Activated CD4-positive, CD25-positive, alpha-beta regulatory T cell treated with anti-CD3 and anti-CD28 coated beads, Interleukin-2, amount 50 U/mL, for 72 hours (primary cell): Measurements from ENCODE around the gene OR4B1.
"Not testable (repeated sequence)": the region's sequence is repeated elsewhere in the genome, so short reads cannot be mapped to it uniquely, and the experiment has no call there.

Experiments used
- DNase-seq: peaks from one replicate; pipeline ENCODE4 v3.0.0; 2021

The OR4B1 gene, protein sequence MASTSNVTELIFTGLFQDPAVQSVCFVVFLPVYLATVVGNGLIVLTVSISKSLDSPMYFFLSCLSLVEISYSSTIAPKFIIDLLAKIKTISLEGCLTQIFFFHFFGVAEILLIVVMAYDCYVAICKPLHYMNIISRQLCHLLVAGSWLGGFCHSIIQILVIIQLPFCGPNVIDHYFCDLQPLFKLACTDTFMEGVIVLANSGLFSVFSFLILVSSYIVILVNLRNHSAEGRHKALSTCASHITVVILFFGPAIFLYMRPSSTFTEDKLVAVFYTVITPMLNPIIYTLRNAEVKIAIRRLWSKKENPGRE

DNA sequence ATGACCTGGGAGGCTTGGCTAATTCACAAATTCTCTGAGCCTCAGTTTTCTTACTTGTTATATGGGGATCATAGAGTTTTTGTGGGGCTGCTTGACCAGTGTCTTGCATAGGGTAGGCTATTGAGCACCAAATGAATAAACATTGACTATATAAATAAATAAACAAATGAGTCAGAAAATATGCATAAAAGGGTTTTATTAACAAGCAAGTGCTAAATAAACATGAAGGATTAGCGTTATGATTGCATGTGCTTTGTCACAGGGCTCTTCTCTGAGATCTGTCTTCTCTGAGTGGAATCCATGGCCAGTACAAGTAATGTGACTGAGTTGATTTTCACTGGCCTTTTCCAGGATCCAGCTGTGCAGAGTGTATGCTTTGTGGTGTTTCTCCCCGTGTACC lies at the start of gene OR4B1:
TSS of gene OR4B1 (plus strand) at position 301 of the 400 bp plus-strand sequence. CDS start at position 301, 0 bp downstream.
- no peak for DNase-seq

DNA sequence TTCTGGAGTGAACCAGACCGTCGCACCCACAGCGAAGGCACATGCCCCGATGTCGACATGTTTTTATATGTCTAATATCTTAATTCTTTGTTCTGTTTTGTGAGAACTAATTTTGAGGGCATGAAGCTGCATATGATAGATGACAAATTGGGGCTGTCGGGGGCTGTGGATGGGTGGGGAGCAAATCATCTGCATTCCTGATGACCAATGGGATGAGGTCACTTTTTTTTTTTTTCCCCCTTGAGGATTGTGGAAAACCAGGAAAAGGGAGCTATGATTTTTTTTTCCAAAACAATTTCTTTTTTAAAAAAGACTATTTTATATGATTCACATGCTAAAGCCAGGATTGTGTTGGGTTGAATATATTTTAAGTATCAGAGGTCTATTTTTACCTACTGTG lies 49.2 kb upstream of the OR4B1 start:
- DNase-seq = no peak

DNA sequence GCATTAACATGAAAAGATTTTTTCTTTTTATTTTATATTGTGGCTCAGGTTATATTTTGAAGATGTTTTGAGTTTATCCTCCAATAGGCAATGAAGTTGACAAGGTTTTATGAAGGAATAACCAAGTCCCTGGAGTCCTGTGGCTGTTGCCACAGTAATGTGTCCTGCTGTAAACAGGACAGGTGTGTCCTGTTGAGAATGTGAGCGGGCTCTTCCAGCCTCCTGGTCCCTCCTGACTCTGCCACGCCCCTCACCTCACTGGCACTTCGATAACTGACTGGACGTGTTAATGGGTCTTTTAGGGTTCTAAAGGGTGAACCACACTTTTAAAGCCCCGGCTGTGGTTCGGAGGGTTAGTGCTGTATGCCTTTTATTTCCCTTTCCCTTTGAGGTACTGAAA lies 47.8 kb upstream of the OR4B1 start:
- DNase-seq = no peak

DNA sequence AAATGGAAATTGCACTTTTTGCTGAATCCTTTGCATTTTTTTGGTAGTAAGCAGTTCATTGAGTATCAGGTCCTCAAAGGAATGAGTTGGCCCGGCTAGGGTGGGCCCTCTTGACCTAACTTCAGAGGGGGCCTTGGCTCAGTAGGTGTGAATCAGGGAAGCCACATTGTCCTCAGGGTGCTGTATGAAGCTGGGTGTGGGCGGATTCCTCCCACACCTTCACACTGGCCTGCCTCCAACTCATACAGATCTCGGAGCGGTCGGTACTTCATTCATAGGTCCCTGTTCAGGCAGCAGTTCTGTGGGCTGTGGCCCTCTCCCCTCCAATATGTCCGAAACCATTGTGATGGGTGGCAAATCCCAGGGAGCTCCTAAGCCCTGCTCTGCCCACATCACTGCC lies 47.4 kb upstream of the OR4B1 start:
- no peak for DNase-seq

DNA sequence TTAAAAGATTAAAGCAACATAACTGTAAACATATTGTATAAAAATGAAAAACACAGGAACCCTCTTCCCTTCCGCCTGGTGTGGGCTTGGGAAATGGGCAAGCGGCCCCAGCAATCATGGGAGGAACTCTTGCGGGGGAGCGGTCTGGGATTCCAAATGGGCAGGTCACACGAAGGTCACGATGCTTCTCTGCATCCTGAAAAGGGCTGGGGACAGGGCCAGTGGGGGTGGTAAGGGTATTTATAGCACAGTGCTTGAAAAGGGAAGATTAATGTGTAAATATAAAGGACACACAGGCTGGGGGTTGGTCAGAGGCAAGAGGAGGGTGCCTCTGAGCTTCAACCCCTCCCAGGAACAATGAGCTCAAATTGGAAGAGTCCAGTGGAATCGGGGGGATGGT lies 46.9 kb upstream of the OR4B1 start:
- DNase-seq = no peak

DNA sequence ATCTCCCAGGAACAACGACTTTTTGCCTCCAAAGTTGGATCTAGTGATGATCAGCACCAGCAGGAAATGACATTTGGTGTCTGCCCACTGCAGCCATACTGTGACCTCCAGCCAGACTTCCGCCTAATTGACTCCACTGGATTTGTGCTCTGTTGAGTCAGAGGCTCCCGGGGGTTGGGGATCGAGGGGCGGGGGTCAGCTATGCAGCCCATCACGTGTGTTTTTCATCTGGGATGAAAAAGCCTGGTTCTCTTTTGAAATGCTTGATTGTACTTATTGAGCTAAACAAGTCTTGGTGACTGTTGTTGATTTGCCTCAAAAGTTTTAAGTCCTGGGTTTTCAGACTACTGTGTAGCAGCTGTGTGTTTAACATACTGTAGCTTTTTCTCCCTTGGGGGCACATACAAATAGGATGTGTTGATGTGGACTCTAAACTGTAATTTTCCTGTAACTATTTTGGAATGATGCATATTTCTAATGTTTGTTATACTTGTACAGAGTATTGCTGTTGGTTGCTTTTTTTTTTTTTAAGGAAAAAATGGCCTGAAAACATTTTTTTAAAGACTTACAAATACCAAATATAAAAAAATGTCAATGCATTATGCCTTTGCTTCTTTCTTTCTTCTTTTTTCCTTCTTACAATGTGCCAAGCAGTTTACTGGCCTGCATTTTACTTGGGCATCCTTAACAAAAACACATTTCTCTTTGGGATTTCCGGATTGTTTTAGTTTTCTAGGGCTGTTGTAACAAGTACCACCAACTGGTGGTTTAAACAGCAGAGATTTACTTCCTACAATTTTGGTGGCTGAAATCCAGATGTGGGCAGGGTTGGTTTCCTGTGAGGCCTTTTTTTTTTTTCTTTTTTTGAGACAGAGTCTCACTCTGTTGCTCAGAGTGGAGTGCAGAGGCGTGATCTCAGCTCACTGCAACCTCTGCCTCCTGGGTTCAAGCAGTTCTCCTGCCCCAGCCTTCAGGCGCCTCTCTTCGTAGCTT lies 46.1 kb upstream of the OR4B1 start:
- DNase-seq = no peak

DNA sequence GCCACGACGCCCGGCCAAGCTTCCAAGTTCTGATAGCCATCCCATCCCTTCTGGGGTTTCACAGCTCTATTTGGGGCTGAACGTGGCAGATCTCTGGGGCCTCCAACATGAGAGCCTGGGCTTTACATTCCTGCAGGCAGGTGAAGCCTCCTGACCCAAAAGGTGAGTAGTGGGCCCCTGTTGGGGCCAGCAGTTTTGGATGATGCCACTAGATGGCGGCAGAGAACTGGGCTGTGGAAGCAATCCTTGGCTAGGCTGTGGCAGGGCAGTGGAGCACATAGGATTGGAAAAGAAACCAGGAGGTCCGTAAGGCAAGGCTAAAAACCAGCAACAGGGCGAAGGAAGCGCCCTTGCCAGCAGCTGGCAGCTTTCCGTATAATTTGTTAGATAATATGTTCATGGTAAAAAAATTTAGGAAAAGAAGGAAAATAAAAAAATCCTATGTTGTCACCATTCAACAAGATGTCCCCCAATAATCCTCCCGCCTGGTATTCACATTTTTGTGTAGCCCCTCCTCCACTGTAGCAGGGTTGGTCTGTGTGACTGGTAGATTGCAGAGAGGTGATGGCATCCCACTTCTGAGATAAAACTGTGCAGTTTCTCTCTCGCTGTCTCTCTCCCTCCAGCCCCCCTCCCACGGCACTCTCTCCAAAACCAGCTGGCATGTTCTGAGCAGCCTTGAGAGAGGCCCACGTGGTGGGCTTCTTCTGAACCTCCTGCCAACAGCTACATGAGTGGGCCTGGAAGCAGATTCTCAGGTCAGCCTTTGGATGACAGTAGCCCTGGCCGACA lies 43.6 kb upstream of the OR4B1 start:
- peak; percentile 67 for DNase-seq

DNA sequence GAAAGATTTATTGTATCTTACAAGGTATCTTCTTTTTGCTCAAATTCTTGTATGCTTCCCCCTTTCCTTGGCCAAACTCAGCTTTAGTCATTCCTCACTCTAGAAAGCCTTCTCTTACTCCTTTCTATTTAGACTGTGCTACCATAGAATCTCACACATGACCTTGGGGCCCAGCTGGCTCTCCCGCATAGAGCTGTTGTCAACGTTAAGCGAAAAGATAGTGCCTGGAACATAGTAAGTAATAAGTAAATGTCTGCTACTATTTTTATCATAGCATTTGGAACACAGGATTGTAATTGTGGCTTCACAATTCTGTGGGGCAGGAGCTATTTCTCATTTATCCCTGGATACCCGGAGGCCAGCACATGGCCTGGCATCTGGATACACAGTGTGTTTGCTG lies 38.9 kb upstream of the OR4B1 start:
- no peak for DNase-seq

DNA sequence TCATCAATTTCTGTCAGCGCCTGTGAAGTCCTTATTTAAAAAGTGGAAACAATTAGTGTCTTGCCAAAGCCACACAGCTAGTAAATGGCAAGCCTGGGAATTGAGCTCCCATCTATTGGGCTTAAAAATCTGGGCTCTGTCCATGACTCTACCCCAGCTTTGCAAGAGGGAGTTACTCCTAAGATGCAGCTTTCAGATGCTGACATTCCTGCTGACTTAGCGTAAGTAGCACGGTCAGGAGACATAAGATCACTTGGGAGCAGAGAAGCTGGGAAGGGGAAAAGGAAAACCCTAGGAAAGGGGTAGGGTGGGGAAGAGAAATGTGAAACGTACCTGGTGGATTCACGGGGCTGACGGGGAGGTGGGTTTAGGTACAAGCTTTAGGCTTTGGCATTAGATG lies 36.0 kb upstream of the OR4B1 start:
- no peak for DNase-seq

DNA sequence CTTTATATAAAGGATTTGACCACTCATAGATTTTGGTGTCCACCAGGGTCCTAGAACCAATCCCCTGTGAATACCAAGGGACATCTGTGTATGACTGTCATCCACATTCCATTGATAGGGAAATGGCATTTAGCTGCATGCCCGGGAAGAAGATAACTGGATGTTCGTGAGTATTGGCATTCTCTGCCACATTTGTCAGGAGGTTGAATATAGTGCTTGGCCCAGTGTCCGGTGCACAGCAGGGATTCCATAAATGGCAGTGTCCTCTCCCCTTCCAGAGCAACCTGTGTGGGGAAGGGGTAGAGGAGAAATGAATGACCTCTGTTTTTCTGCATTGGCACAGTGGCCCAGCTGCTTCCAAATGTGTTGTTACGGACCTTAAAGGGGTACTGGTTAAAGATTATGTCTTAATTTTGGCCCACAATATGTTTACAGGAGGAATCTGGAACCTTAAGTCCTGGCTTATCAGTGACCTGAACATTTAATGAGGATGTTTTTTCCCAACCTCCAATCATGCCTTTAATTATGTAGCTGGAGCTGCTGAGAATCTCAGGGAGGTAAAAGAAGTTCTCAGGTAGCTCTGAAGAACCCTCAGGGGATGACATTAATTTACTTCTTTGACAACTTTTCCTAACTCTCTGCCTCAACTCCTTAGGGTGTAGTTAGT lies 33.6 kb upstream of the OR4B1 start:
- DNase-seq = no peak

DNA sequence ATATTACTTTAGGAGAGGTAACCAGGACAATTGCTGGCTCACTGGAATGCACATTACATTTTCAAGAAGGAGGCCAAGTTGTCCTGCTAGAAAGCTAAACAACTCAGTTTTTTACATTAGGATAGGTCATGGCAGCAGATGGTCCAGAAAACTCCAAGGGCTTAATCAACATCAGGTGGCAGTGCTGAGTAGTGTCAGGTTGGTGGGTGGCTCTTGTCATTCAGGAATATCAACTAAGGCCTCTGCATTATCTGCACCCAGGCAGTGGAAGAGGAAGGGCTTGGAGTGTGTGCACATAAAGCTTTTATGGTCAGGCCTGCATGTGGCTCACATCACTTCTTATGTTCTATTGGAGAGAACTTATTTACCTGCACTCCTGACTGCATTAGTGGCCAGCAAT lies 32.2 kb upstream of the OR4B1 start:
- DNase-seq = no peak

DNA sequence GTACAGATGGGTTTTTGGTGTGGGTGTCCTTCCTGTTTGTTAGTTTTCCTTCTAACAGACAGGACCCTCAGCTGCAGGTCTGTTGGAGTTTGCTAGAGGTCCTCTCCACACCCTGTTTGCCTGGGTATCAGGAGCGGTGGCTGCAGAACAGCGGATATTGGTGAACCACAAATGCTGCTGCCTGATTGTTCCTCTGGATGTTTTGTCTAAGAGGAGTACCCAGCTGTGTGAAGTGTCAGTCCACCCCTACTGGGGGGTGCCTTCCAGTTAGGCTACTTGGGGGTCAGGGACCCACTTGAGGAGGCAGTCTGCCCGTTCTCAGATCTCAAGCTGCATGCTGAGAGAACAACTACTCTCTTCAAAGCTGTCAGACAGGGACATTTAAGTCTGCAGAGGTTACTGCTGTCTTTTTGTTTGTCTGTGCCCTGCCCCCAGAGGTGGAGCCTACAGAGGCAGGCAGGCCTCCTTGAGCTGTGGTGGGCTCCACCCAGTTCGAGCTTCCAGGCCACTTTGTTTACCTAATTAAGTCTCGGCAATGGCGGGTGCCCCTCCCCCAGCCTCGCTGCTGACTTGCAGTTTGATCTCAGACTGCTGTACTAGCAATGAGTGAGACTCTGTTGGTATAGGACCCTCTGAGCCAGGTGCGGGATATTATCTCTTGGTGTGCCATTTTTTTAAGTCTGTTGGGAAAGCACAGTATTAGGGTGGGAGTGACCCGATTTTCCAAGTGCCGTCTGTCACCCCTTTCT lies 25.5 kb upstream of the OR4B1 start:
- DNase-seq = not testable (repeated sequence)

DNA sequence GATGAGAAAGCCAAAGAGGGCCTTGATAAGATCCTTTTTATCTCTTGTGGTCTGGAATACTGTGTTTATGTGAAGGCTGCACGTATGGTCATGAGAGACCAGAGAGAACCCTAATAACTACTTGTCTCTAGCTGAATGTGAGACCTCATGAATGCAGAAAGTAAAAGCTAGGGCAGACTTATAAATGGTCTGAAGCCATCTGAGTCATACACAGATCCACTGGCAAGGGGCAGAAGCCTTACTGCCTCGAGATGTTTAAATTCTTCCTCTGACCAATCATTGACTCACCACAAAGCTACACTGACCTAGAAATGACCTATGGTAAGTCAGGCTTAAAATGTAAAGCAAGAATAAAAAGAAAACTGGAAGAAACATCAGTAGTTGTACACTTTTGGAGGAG lies 22.7 kb upstream of the OR4B1 start:
- no peak for DNase-seq

DNA sequence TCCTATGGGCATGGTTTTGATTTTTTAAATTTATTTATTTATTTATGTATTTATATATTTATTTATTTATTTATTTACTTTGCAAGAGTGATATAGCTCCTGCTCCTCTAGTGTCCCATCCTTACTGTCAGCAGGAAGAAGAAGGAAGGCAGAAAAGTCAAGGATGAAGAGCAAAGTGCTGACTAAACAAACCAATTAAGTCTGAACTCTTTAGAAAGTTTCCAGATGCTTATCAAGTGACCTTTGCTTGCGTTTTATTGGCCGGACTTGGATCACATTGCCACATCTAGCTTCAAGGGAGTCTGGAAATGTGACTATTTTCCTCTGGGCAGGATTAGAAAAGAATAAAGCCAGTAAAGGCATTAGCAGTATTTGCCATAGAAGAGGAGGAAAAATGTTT lies 8.7 kb upstream of the OR4B1 start:
- no peak for DNase-seq

DNA sequence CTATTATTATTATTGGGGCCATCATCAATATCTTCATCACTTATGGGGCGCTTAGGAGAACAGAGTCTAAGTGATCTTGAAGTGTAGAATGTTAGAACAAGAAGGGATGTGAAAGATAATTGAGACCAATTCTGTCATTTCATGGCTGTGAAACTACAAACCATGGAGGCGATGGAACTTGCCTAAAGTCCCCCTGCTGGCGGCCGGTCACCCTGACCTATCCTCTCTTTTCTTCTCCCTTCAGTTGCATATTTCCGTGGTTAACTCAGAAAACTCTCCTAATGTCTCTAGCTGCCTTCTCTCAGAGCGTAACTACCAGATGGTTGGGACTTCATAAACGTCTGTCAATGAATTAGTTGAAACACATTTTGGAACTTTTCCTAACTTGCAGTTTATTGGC lies 6.6 kb upstream of the OR4B1 start:
- no peak for DNase-seq

DNA sequence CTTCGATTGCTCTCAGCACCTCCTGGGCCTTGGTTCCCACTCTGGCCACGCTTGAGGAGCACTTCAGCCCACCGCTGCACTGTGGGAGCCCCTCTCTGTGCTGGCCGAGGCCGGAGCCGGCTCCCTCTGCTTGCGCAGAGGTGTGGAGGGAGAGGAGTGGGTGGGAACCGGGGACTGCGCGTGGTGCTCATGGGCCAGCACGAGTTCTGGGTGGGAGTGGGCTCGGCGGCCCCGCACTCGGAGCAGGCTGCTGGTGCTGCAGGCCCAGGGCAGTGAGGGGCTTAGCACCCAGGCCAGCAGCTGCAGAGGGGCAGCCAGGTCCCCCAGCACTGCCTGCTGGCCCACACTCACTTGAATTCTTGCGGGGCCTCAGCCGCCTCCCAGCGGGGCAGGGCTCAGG lies 12.2 kb downstream of the OR4B1 start:
- DNase-seq = no peak

DNA sequence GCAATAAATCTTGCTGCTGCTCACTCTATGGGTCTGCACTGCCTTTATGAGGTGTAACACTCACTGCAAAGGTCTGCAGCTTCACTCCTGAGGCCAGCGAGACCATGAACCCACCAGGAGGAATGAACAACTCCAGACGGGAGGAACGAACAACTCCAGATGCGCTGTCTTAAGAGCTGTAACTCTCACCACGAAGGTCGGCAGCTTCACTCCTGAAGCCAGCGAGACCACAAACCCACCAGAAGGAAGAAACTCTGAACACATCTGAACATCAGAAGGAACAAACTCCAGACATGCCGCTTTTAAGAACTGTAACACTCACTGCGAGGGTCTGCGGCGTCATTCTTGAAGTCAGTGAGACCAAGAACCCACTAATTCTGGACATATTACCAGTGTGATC lies 13.4 kb downstream of the OR4B1 start:
- not testable (repeated sequence) for DNase-seq

DNA sequence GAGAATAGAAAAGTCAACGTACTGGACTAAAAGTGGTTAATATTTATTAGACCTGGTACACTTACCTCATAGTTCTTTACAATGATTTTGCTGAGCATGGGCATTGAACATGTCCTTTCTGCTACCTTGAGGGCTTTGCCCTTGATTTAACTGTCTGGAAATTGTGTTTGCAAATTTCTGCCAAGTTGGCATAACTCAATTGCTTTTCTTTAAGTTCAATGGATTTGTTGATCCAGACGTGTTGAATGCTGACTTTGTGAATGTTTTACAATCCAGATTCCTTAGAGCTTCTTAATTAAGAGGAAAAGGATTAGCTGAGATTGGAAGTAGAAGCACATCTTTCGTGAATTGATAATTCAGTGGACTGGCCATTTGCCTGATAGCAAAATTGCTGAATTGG lies 21.1 kb downstream of the OR4B1 start:
- no peak for DNase-seq

DNA sequence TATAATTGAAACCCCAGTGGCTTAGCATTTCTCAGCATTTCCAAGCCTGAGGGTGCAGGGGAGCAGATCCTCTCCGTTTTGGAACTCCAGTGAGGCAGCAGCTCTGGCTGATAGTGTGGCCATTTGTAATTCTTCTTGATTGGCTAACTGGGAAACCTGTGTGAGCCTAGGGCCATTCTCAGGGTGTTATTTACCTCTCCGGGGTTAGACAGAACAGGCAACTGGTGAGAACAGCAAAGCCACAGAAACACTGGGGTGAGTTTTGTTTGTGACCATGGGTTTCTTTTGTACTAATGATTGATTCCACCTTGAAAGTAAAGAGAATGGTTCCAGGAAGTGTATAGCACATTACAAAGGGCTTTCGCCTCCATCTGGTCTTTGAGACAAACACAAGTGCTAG lies 25.9 kb downstream of the OR4B1 start:
- no peak for DNase-seq

DNA sequence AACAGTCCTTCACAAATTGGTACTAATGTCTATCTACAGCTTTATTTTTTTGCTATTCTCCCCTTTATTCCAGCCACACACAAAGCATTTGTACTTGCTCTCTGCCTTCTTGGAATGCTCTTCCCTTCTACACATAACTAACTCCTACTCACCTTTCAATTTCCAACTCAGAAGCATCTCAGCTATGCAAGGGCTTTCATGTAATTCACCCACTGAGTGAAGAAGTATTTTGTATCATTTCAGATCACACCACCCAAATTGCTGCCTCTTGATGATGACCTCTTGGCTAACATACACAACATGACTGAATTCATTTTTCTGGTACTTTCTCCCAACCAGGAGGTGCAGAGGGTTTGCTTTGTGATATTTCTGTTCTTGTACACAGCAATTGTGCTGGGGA lies 28.2 kb downstream of the OR4B1 start, which contains the start of gene OR4X2:
TSS of gene OR4X2 (plus strand) at position 301 of the 400 bp plus-strand sequence. CDS start at position 301, 0 bp downstream.
- no peak for DNase-seq

DNA sequence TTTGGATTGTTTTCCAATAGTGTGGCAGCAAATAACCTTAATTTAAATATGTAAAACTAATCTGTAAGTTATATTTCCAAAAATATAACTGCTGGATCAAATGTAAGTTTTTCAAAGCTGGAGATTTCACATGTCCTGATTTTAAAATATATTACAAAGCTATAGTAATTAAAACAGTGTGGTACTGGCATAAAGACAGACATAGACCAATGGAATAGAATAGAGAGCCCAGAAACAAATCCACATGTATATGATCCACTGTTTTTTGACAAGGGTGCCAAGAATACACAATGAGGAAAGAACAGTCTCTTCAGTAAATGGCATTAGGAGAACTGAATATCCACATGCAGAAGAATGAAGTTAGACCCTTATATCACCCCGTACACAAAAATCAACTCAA lies 32.3 kb downstream of the OR4B1 start:
- DNase-seq = no peak

DNA sequence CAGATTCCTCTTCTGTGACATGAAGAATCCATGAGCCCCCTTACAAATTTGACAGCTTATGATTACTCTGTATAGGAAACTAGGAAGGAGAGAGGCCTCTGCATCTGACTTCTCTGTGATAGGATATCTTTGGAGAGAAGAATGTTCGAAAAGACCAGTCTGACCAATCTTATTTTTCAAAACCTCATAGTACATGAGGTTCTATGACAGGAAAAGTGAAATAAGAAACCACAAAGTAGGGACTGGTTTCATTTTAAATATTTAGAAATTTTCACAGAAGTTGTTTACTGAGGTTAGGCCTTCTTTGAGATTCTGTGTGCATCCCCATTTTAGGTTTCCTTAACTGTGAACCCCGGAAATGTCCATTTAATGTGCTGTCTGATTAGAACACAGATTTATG lies 45.0 kb downstream of the OR4B1 start:
- no peak for DNase-seq
